ENCODE measurements around the gene ST6GAL2.

ST6GAL2 gene

DNA sequence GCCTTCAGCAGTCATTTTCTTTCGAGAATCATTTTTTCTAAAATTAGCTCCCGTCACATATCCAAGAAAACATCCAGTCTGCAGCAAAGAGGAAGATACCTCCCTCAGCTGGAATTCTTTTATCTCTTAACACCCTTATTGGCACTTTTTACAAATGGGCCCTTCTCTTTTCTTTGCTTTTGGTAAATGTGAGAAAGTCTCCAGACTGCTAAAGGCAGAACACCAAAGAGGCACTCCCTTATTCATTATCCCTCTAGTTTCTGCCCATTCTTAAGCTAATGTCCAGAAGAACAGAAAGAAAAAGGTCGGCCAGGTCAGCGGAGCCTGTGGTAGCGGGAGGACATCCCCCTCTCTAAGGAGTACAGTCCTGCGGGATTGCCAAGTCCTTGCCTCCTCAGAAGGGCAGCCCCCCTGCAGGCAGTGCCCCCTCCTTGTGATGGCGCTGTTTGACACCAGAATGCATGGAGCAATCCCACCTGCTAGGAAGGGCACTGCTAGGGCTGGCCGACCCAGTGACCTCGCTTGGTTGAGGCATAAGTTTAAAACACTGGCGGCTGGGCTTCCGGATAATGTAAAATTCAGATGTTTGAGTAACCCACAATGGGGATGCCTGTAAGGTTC lies 34.0 kb downstream of the ST6GAL2 start:
- no peak overlapping the region for H3K4me3 ChIP-seq (ENCODE audit: low read depth, low read length)
- TF ChIP-seq, protein P1, sequence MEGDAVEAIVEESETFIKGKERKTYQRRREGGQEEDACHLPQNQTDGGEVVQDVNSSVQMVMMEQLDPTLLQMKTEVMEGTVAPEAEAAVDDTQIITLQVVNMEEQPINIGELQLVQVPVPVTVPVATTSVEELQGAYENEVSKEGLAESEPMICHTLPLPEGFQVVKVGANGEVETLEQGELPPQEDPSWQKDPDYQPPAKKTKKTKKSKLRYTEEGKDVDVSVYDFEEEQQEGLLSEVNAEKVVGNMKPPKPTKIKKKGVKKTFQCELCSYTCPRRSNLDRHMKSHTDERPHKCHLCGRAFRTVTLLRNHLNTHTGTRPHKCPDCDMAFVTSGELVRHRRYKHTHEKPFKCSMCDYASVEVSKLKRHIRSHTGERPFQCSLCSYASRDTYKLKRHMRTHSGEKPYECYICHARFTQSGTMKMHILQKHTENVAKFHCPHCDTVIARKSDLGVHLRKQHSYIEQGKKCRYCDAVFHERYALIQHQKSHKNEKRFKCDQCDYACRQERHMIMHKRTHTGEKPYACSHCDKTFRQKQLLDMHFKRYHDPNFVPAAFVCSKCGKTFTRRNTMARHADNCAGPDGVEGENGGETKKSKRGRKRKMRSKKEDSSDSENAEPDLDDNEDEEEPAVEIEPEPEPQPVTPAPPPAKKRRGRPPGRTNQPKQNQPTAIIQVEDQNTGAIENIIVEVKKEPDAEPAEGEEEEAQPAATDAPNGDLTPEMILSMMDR (IDR thresholded peaks at IDR 0.05; ENCODE audit: borderline replicate concordance, insufficient read depth, low read depth, low read length), result no peak

DNA sequence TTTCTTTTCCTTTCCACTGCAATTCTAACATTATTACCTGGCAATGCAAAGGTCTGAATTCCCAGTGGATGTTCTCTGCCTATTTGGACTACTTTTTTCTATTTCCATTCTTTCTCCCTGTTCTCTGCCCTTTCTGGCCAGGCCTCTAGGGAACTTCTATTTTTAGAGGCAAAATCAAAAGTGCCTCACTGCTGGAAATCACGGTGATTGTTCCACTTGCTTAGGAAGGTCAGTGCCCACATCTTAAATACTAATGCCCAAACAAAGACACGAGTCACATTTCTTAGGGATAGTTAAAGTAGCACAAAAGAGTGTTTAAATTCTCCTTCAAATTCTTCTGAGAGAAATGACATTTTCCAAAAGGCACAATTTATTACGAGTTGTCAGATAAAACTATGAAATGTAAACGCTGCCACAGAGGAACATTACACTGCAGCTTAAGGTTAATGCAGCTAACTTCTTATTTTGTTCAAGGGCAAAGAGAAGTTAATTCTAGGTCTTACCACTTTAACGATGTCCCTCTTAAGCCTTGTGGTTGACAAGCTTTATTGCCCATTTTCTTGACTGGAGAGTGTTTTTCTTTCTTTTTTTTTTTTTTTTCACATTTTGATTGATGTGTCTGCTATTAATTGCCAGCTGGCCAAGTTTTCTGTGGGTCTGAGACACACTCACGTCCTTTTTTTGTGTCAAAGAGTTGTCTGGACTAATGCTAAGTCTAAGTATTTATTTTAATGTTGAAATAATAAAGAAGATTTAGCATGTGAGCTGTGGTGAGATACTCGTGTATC lies 34.7 kb downstream of the ST6GAL2 start:
- no peak overlapping the region for H3K4me3 ChIP-seq (ENCODE audit: low read depth, low read length)
- TF ChIP-seq, protein P1 (IDR thresholded peaks at IDR 0.05; ENCODE audit: borderline replicate concordance, insufficient read depth, low read depth, low read length), result no peak

DNA sequence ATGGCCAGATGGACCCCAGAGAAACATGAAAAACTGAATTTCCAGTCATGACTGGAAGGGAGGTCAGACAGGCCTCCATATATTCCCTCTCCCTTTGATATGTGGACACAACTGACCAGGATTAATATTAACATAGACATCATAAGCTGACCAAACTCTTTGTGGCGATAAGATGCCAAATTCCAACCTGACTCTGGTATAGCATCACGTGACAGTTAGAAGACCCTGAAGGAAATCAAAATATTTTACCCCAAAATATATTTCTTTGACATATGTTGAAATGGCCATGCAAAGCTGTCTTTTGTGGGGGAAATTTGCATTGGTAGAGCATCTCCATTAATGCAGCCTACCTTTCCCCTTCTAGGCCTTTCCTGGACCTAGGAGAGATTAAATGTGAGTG lies 36.7 kb downstream of the ST6GAL2 start:
- H3K4me3 ChIP-seq (ENCODE audit: low read depth, low read length), result no peak overlapping the region
- TF ChIP-seq, protein P1 (IDR thresholded peaks at IDR 0.05; ENCODE audit: borderline replicate concordance, insufficient read depth, low read depth, low read length), result no peak

DNA sequence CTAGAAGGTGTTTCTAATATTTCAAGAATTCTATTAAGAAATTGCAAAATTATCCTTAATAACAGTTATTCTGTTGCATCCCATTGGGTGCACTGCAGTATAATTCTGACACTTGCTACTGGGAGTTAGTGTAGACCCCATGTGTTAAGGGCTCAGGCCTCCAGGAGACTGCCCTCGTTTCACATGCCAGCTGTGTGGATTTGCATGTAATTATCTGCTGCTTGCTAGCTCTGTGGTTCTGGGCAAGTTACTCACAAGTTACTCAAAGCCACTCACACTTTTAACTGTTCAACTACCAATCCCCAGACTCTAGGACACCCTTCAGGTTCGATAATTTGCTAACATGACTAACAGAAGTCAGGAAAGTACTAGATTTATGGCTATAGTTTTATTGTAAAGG lies 38.6 kb downstream of the ST6GAL2 start:
- no peak overlapping the region for H3K4me3 ChIP-seq (ENCODE audit: low read depth, low read length)
- TF ChIP-seq, protein P1 (IDR thresholded peaks at IDR 0.05; ENCODE audit: borderline replicate concordance, insufficient read depth, low read depth, low read length), result no peak

DNA sequence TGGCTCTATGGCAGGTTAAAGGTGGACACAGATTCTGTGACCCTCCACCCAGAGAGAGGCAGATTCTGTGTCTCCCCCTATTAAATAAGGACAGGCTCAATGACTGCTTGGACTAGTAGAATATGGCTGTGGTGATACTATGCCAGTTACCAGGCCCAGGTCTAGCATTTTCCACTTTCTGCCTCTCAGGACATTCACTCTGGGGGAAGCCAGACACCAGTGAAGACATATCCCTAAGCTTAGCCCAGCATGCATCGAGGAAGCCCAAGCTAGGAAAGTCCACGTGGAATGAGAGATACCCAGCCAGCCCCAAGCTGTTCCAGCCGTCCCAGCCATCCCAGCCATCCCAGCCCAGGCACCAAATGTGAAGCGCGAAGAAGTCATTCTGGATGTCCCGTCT lies 40.3 kb downstream of the ST6GAL2 start:
- H3K4me3 ChIP-seq (ENCODE audit: low read depth, low read length), result no peak overlapping the region

DNA sequence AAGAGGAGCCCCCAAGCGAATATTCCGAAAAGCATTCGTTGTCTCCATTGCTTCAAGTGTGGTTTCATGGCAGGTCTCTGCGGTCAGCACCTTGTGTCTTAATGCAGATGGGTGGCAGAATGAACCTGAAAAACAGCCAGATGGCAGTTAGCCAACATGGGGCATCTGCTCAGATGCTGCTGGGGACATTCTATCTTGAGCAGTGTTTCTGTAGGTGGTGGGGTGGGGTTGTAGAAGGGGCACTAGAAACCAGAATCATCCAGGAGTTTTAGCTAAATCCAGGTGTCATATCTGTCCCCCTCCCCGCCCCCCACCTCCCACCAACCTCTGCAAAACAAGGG lies 42.1 kb downstream of the ST6GAL2 start:
- TF ChIP-seq, protein P1 (IDR thresholded peaks at IDR 0.05; ENCODE audit: borderline replicate concordance, insufficient read depth, low read depth, low read length), result no peak
- no peak overlapping the region for H3K4me3 ChIP-seq (ENCODE audit: low read depth, low read length)

More for the DNA sequence above, 40.3 kb downstream of the ST6GAL2 start:
- TF ChIP-seq, protein P1 (IDR thresholded peaks at IDR 0.05; ENCODE audit: borderline replicate concordance, insufficient read depth, low read depth, low read length), result no peak

Data from GM12875 (cell line).